Activated naive CD4-positive, alpha-beta T cell treated with anti-CD3 and anti-CD28 coated beads, Interleukin-2, amount 10 ng/mL, durations not matched to agents 7 days and 5 days (primary cell): ENCODE measurements around the gene SMC5.
A peak's percentile ranks its signal among the peaks of the same experiment; 100 is the strongest.

Source experiments
- CTCF ChIA-PET: fragments of 350-600 bp; sonication (Branson Sonifier 250); formaldehyde crosslinking; loops from one replicate; lab custom pipeline; 2021; ENCODE audit warnings: antibody characterized with exemption; lab: Charles Lee
- DNase-seq: peaks from one replicate; pipeline ENCODE4 v3.0.0-alpha.2; 2020
- H3K27ac Mint-ChIP-seq: one replicate; pipeline ENCODE4 v1.8.0; 2021; ENCODE audit warnings: mild to moderate bottlenecking, moderate library complexity, mixed read lengths
- H3K27me3 Mint-ChIP-seq: one replicate; pipeline ENCODE4 v1.8.0; 2021; ENCODE audit warnings: mild to moderate bottlenecking, mixed read lengths
- H3K36me3 Mint-ChIP-seq: one replicate; pipeline ENCODE4 v1.8.0; 2021; ENCODE audit warnings: mixed read lengths
- H3K4me1 Mint-ChIP-seq: one replicate; pipeline ENCODE4 v1.8.0; 2021; ENCODE audit warnings: mixed read lengths
- H3K4me3 Mint-ChIP-seq: one replicate; pipeline ENCODE4 v1.8.0; 2021; ENCODE audit warnings: mild to moderate bottlenecking, moderate library complexity, mixed read lengths
- H3K9me3 Mint-ChIP-seq: one replicate; pipeline ENCODE4 v1.8.0; 2021; ENCODE audit warnings: mixed read lengths

The SMC5 gene

GRCh38 chr9:70257502-70257901, 1.3 kb upstream of the SMC5 start:
- CTCF ChIA-PET = interaction anchor here (1.0 to 1.5 kb wide), 2 partner anchors 145 to 345 kb away, joined by 4 read pairs; no protein-coding TSS in a partner anchor
- Mint-ChIP-seq H3K27ac (peak overlapping the region; percentile 91), H3K36me3 (peaks cover 29% of the 10 kb centered on the region), H3K9me3 (no peaks in the 10 kb centered on the region), H3K27me3 (no peaks in the 10 kb centered on the region), H3K4me1 (peaks cover 47% of the 10 kb centered on the region), H3K4me3 (peak overlapping the region; percentile 90)
- no peak for DNase-seq

- Mint-ChIP-seq H3K36me3 (peaks cover 35% of the 10 kb centered on the region), H3K27me3 (no peaks in the 10 kb centered on the region), H3K27ac (peak overlapping the region; percentile 91), H3K4me3 (peak overlapping the region; percentile 90), H3K4me1 (peaks cover 53% of the 10 kb centered on the region), H3K9me3 (no peaks in the 10 kb centered on the region)
- DNase-seq = peak; percentile 47
- CTCF ChIA-PET = interaction anchor here (1.0 kb wide), 1 partner anchor 146 kb away, joined by 4 read pairs; no protein-coding TSS in a partner anchor
Observed at GRCh38 chr9:70257991-70258691, 637 bp upstream of the SMC5 start.

DNA sequence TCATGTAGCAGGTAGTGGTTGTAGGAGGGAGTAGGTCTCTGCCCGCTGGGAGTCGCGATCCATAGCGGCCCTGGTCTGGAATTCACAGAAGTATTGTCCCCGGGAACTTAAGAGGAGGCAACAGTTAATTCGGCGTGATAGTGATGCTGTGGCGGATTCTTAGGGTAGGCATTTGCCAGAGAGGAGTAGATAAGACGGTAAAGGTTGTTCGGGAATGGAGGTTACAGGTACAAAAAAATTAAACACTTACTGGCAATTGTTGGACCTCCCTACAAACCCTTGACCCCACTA, 679 bp downstream of the SMC5 start:
- Mint-ChIP-seq H3K36me3 (peaks cover 37% of the 10 kb centered on the region), H3K4me1 (peaks cover 55% of the 10 kb centered on the region), H3K27me3 (no peaks in the 10 kb centered on the region), H3K4me3 (peak overlapping the region; percentile 90), H3K9me3 (no peaks in the 10 kb centered on the region), H3K27ac (peak overlapping the region; percentile 91)
- no peak for DNase-seq
- CTCF ChIA-PET = interaction anchor here (1.3 kb wide), 1 partner anchor 343 kb away, joined by 5 read pairs; no protein-coding TSS in a partner anchor

- no peak for DNase-seq
- CTCF ChIA-PET = interaction anchor here (1.3 kb wide), 1 partner anchor 342 kb away, joined by 5 read pairs; no protein-coding TSS in a partner anchor
- Mint-ChIP-seq H3K27me3 (no peaks in the 10 kb centered on the region), H3K4me3 (peak overlapping the region; percentile 90), H3K27ac (peak overlapping the region; percentile 79), H3K36me3 (peaks cover 42% of the 10 kb centered on the region), H3K4me1 (peaks cover 59% of the 10 kb centered on the region), H3K9me3 (no peaks in the 10 kb centered on the region)
Observed at GRCh38 chr9:70260007-70260443, 1.2 kb downstream of the SMC5 start.

DNA sequence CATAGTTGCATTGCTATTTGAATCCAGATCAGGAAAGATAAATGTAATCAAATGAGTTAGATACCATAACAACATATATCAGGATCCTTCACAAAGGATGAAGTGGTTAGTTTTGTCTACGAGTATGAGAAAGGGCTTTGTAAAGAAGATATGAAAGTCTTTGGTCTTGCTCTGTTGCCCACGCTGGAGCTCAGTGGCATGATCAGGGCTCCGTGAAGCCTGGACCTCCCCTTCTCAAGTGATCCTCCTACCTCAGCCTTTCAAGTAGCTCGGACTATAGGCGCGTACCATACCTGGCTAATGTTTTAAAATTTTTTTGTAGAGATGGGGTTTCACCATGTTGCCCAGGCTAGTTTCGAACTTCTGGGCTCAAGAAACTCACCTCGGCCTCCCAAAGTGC, 1.8 kb downstream of the SMC5 start:
- Mint-ChIP-seq H3K4me3 (peak overlapping the region; percentile 90), H3K36me3 (peaks cover 45% of the 10 kb centered on the region), H3K27ac (peak overlapping the region; percentile 79), H3K27me3 (no peaks in the 10 kb centered on the region), H3K4me1 (peaks cover 60% of the 10 kb centered on the region), H3K9me3 (no peaks in the 10 kb centered on the region)
- CTCF ChIA-PET = interaction anchor here (1.3 kb wide), 1 partner anchor 342 kb away, joined by 5 read pairs; no protein-coding TSS in a partner anchor
- DNase-seq = no peak

GRCh38 chr9:70261131-70261870, 2.5 kb downstream of the SMC5 start:
- no peaks in the 10 kb centered on the region for H3K9me3 Mint-ChIP-seq
- H3K4me1 Mint-ChIP-seq = peaks cover 60% of the 10 kb centered on the region
- no peak for DNase-seq
- CTCF ChIA-PET = no interaction called here
- H3K27ac Mint-ChIP-seq = no peak overlapping the region
- peaks cover 48% of the 10 kb centered on the region for H3K36me3 Mint-ChIP-seq
- H3K27me3 Mint-ChIP-seq = no peaks in the 10 kb centered on the region
- H3K4me3 Mint-ChIP-seq = peak overlapping the region; percentile 90

- Mint-ChIP-seq H3K4me1 (peaks cover 57% of the 10 kb centered on the region), H3K4me3 (no peak overlapping the region), H3K27me3 (no peaks in the 10 kb centered on the region), H3K9me3 (no peaks in the 10 kb centered on the region), H3K36me3 (peaks cover 53% of the 10 kb centered on the region), H3K27ac (no peak overlapping the region)
- CTCF ChIA-PET = no interaction called here
- DNase-seq = no peak
Observed at GRCh38 chr9:70262366-70262765, 3.6 kb downstream of the SMC5 start.

DNA sequence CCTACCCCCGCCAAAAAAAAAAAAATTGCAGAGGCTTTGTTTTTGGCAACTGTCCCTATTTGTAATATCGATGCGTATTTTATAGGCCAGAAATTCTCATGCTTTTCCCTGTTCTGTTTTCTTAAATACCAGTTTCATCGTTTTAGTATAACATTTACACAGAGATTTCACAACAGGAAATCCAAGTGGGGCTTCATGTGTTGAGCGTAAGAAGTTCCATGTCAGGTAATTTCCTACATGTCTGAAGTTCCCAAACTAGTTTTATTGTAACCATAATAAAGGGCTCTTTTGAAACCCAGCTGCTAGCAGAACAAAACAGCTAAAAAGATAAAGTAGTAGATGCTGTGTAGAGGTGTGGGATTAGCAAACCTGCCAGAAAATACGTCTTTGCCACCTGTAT, 4.2 kb downstream of the SMC5 start:
- peaks cover 53% of the 10 kb centered on the region for H3K4me1 Mint-ChIP-seq
- CTCF ChIA-PET = no interaction called here
- no peak overlapping the region for H3K4me3 Mint-ChIP-seq
- no peaks in the 10 kb centered on the region for H3K9me3 Mint-ChIP-seq
- peaks cover 58% of the 10 kb centered on the region for H3K36me3 Mint-ChIP-seq
- H3K27me3 Mint-ChIP-seq = no peaks in the 10 kb centered on the region
- DNase-seq = no peak
- no peak overlapping the region for H3K27ac Mint-ChIP-seq

GRCh38 chr9:70263421-70263820, 4.6 kb downstream of the SMC5 start:
- no peaks in the 10 kb centered on the region for H3K27me3 Mint-ChIP-seq
- peaks cover 58% of the 10 kb centered on the region for H3K36me3 Mint-ChIP-seq
- no peak overlapping the region for H3K4me3 Mint-ChIP-seq
- peaks cover 49% of the 10 kb centered on the region for H3K4me1 Mint-ChIP-seq
- CTCF ChIA-PET = no interaction called here
- H3K27ac Mint-ChIP-seq = no peak overlapping the region
- DNase-seq = no peak
- no peaks in the 10 kb centered on the region for H3K9me3 Mint-ChIP-seq

GRCh38 chr9:70278305-70278704, 19.5 kb downstream of the SMC5 start:
- Mint-ChIP-seq H3K36me3 (peaks cover 43% of the 10 kb centered on the region), H3K4me3 (no peak overlapping the region), H3K9me3 (no peaks in the 10 kb centered on the region), H3K4me1 (peaks cover 4% of the 10 kb centered on the region), H3K27me3 (no peaks in the 10 kb centered on the region), H3K27ac (no peak overlapping the region)
- DNase-seq = no peak
- CTCF ChIA-PET = no interaction called here

DNA sequence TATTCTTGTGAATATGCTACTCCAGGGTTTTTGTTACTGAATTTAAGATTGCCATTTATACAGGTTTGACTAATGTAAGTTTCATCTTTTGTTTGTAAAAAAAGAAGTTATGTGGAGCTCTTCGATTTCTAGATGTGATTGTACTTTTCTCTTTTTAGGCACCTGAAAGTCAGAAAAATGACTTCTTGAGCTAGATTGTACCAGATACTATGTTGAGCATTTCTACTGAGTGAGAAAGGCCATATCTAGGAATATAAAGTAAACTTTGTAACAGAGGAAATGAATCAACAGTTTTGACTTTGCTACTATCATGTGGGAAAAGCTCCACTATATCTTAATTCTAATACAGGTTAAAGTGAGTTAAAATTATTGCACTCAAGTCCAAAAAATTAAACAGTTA, 25.1 kb downstream of the SMC5 start:
- H3K4me3 Mint-ChIP-seq = no peak overlapping the region
- H3K36me3 Mint-ChIP-seq = peaks cover 56% of the 10 kb centered on the region
- CTCF ChIA-PET = no interaction called here
- H3K27me3 Mint-ChIP-seq = no peaks in the 10 kb centered on the region
- H3K27ac Mint-ChIP-seq = no peak overlapping the region
- no peak for DNase-seq
- H3K9me3 Mint-ChIP-seq = no peaks in the 10 kb centered on the region
- H3K4me1 Mint-ChIP-seq = no peaks in the 10 kb centered on the region

- Mint-ChIP-seq H3K4me3 (no peak overlapping the region), H3K27me3 (no peaks in the 10 kb centered on the region), H3K27ac (no peak overlapping the region), H3K9me3 (no peaks in the 10 kb centered on the region), H3K4me1 (no peaks in the 10 kb centered on the region), H3K36me3 (peaks cover 56% of the 10 kb centered on the region)
- no peak for DNase-seq
- CTCF ChIA-PET = no interaction called here
Observed at GRCh38 chr9:70285246-70285645, 26.5 kb downstream of the SMC5 start.

GRCh38 chr9:70285981-70286598, 27.3 kb downstream of the SMC5 start:
- Mint-ChIP-seq H3K27me3 (no peaks in the 10 kb centered on the region), H3K4me1 (no peaks in the 10 kb centered on the region), H3K4me3 (no peak overlapping the region), H3K36me3 (peaks cover 58% of the 10 kb centered on the region), H3K9me3 (peaks cover 3% of the 10 kb centered on the region), H3K27ac (no peak overlapping the region)
- CTCF ChIA-PET = no interaction called here
- DNase-seq = no peak

GRCh38 chr9:70290626-70291025, 31.8 kb downstream of the SMC5 start:
- Mint-ChIP-seq H3K9me3 (peaks cover 8% of the 10 kb centered on the region), H3K27me3 (no peaks in the 10 kb centered on the region), H3K4me3 (no peak overlapping the region), H3K36me3 (peaks cover 70% of the 10 kb centered on the region), H3K4me1 (no peaks in the 10 kb centered on the region), H3K27ac (no peak overlapping the region)
- CTCF ChIA-PET = no interaction called here
- DNase-seq = no peak
